Fibroblast of gingiva (primary cell): Measurements from ENCODE around the gene COL26A1.
"Not testable (repeated sequence)": the region's sequence is repeated elsewhere in the genome, so short reads cannot be mapped to it uniquely, and the experiment has no call there.

Experiments
- DNase-seq: peaks from one replicate; pipeline ENCODE4 v3.0.0-alpha.2; 2011; ENCODE audit warnings: low read depth

Gene COL26A1

GRCh38 chr7:101402835-101403234 is 40.2 kb downstream of the COL26A1 start:
- no peak for DNase-seq

DNA sequence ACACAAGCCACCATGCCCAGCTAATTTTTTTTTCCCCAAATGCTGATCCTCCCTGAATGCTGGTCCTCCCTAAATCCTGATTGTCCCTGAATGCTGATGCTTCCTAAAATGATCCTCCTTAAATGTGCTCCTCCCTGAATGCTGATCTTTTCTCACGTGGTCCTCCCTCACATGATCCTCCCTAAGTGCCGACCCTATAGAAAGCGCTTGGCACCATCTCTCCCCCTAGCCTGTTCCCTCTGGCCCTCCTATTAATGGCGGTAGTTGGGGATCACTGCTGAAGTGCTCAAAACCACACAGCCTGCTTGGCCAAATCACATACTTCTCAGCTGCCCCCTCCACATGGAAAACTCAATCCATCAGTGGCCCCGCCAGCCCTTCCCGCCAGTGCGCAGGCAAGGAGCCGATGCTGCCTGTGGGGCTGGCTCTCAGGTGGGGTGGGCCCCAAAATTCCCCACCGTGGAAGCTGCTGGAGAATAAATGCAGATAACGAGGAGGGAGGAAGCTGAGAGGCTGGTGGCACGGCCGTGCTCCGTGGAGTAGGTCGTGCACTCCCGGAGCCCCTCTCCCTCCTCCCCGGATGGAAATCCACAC is 42.9 kb downstream of the COL26A1 start:
- no peak for DNase-seq

GRCh38 chr7:101410743-101411507 is 48.2 kb downstream of the COL26A1 start:
- no peak for DNase-seq

GRCh38 chr7:101411508-101411874 is 48.8 kb downstream of the COL26A1 start:
- no peak for DNase-seq

DNA sequence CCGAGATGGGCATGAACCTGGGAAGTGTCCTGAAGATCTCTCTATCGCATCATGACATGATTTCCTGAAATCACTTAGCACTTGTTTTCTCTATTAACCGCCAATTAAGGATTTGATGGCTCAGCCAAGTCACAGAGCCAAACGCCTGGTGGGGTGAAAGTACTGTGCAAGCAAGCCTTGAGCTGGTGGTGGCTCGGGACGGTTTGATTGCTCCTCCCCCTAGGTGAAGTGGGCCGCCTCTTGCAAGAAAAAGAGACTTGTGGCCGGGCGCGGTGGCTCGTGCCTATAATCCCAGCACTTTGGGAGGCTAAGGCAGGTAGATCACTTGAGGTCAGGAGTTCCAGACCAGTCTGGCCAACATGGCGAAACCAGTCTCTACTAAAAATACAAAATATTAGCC is 50.3 kb downstream of the COL26A1 start:
- no peak for DNase-seq

GRCh38 chr7:101418694-101419093 is 56.0 kb downstream of the COL26A1 start:
- no peak for DNase-seq

GRCh38 chr7:101419831-101420230 is 57.2 kb downstream of the COL26A1 start:
- DNase-seq = no peak

DNA sequence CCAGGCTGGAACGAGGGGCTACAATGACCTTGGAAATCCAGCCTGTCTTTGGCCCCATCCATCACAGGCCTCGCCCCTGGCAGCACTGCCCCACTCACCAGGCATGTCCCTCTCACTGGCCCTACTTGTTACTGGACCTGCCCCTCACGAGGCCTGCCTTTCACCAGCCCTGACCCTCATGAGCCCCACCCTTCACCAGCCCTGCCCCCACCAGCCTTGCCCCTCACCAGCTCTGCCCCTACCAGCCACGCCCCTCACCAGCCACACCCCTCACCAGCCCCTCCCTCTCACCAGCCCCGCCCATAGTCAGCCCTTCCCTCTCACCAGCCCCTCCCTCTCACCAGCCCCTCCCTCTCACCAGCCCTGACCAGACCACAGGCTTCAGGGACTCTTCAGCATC is 57.8 kb downstream of the COL26A1 start:
- DNase-seq = no peak

DNA sequence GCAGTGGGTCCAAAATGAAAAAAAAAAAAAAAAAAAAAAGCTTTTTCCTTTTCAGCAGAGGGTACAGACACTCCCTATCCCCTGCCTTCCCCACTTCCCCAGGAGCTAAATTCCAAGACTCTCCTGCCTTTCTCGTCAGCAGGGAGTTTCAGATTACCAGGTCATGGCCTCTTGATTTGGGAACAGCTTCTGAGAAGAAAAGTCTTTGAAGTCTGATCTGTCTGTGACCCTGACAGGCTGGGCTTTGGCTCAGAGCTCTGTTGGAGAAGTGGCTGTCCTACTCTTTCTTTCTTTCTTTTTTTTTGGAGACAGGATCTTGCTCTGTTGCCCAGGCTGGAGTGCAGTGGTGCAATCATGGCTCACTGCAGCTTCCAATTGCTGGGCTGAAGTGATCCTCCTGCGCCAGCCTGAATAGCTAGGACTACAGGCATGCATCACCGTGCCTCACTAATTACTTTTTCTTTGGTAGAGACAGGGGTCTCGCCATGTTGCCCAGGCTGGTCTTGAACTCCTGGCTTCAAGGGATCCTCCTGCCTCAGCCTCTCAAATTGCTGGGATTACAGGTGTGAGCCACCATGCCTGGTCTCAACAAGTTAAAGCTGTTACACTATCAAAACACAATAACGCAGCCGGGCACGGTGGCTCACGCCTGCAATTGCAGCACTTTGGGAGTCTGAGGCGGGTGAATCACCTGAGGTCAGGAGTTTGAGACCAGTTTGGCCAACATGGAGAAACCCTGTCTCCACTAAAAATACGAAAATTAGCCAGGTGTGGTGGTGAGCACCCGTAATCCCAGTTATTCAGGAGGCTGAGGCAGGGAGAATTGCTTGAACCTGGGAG is 59.9 kb downstream of the COL26A1 start:
- no peak for DNase-seq

GRCh38 chr7:101426303-101427011 is 63.8 kb downstream of the COL26A1 start:
- DNase-seq = no peak

DNA sequence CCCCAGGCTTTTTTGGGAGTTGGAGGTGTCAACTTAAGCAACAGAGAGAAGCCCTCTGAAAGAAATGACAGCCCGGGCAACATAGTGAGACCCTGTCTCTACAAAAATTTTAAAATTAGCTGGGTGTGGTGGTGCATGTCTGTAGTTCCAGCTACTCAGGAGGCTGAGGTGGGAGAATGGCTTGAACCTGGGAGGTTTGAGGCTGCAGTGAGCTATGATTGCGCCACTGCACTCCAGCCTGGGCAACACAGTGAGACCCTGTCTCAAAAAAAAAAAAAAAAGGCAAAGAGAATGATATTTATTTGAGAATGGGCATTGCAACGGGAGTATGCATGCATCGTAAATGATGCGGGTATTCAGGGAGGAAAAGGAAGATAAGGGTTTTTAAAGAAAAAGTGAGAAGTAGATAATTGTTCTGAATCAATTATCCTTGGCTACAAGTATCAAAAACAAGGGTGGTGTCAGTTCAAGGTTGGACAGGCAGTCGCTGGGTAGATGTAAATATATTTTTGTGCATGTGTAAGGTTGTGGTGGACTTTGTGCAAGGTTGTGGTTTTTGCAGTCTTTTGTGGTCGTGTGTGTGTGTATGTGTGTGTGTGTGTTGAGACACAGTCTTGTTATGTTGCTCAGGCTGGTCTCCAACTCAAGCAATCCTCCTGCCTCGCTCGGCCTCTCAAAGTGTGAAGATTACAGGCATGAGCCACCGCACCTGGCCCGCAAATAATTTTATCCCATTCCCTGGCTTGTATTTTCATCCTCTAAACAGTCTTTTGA is 65.6 kb downstream of the COL26A1 start:
- no peak for DNase-seq

DNA sequence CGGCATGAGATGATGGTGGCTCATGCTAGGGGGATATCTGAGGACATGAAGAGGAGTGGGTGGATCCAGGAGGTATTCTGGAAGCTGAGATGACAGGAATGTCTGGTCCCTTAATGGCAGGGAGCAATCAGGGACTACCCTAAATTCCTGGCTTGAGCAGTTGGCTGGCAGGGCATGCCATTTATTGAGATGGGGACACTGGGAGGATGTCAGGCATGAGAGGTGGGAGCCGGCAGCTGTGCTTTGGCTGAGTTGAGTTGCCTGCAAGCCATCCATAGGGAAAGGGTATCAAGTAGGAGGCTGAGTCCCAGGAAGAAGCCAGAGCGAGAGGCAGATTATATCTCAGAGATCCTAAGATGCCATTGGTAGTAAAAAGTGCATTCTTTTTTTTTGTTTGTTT is 69.6 kb downstream of the COL26A1 start:
- DNase-seq = no peak

DNA sequence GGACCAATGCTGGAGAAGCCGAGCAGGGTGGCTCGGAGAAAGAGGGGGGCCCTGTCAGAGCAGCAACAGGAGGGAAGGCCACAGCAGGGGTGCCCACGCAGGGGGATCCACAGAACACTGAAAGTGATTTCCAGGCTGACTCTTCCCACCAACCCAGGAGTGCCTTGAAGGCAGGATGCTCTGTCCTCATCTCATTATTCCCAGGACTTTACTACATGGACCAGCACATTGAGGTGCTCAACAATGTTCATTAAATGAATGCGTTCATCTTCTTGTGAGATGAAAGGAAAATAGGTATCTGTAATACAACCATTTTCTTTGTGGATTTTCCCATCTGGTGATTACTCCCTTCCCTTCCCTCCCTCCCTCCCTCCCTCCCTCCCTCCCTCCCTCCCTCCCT is 71.0 kb downstream of the COL26A1 start:
- no peak for DNase-seq

GRCh38 chr7:101434155-101434554 is 71.5 kb downstream of the COL26A1 start:
- DNase-seq = not testable (repeated sequence)

- DNase-seq = no peak
Measured at GRCh38 chr7:101435461-101436220, 73.0 kb downstream of the COL26A1 start.

- no peak for DNase-seq
Measured at GRCh38 chr7:101436221-101436735, 73.6 kb downstream of the COL26A1 start.

DNA sequence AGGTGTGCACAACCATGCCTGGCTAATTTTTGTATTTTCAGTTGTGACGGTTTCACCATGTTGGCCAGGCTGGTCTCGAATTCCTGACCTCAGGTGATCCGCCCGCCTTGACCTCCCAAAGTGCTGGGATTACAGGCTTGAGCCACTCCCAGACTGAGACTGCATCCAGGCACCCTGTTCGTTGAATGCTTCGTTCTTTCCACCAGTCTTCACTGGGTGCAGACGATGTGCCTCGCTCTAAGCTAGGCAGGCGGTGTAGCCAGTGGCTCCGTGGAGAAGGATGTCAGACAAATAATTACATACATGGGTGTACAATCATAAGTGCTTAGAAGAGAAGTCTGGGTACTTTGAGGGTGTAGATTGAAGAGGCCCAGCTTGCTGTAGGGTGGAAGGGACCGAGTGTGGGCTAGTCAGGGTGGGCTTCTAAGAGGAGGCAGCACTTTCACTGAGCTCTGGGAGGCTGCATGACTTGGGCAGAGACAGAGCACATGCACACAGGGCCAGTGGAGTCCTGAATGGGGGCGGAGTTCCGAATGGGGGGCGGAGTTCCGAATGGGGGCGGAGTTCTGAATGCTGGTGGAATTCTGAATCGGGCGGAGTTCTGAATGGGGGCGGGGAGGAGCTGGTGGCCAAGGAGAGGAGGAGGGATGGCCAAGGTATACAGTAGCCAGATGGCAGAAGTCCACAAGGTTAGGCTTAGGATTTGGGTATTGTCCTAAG is 74.3 kb downstream of the COL26A1 start:
- DNase-seq = no peak

- DNase-seq = no peak
Measured at GRCh38 chr7:101441890-101442289, 79.2 kb downstream of the COL26A1 start.

- DNase-seq = no peak
Measured at GRCh38 chr7:101442426-101443070, 79.9 kb downstream of the COL26A1 start.
